Stomach (tissue), 9 donors: ENCODE data around the gene CYB5A. TPM values are rescaled to one million over a fixed set of nuclear protein-coding genes. Genes with fewer than 3 reads are reported as not detected.

Experiments used
- DNase-seq, 2 donors: peaks; one replicate each; pipeline versions ENCODE4 v3.0.0 to v3.0.0-alpha.2; 2013 to 2019
- H3K27ac ChIP-seq, 5 donors: fragments of 200-600 bp in 4 of 5; sonication (generic) in 4 of 5; one replicate each; pipeline ENCODE4 v1.5.1; 2013 to 2019; ENCODE audit warnings: mild to moderate bottlenecking in 1 of 5, moderate library complexity in 1 of 5
- H3K27me3 ChIP-seq, 3 donors: fragments of 200-600 bp; sonication (generic); one replicate each; pipeline ENCODE4 v1.5.1; 2017 to 2019; ENCODE audit warnings: mixed run types in 1 of 3
- H3K36me3 ChIP-seq, 4 donors: fragments of 200-600 bp; sonication (generic); 1 replicate in 3 of 4; 2 replicates in 1 of 4; pipeline ENCODE4 v1.5.1; 2016 to 2019
- H3K4me1 ChIP-seq, 4 donors: fragments of 200-600 bp; sonication (generic); one replicate each; pipeline ENCODE4 v1.5.1; 2016 to 2019
- H3K4me3 ChIP-seq, 4 donors: fragments of 200-600 bp; sonication (generic) in 3 of 4; one replicate each; pipeline ENCODE4 v1.5.1; 2016 to 2019; ENCODE audit warnings: mild to moderate bottlenecking in 1 of 4
- H3K9me3 ChIP-seq, 4 donors: fragments of 200-600 bp; sonication (generic); one replicate each; pipeline ENCODE4 v1.5.1; 2016 to 2019
- EP300 ChIP-seq: sonication (generic); formaldehyde crosslinking; IDR thresholded peaks from one replicate; pipeline ENCODE4 v1.6.1; 2017; ENCODE audit warnings: antibody characterized with exemption
- POLR2A ChIP-seq, 4 donors: fragments of 450-650 bp; IDR thresholded peaks; one replicate each; pipeline ENCODE4 v1.6.1; 2016; ENCODE audit warnings: antibody characterized with exemption in 4 of 4, control low read depth in 2 of 4, mild to moderate bottlenecking in 1 of 4, moderate library complexity in 1 of 4
- POLR2AphosphoS5 ChIP-seq, 3 donors: sonication (generic); formaldehyde crosslinking; IDR thresholded peaks; one replicate each; pipeline ENCODE4 v1.6.1; 2016; ENCODE audit warnings: antibody characterized with exemption in 3 of 3
- WGBS, 5 donors: extraction: QIAGEN DNeasy Blood & Tissue Kit in 3 of 5; methylation state at CpG; one replicate each; pipeline versions ENCODE4 v1.1.5 to v1.1.7; 2013 to 2018; 5-methylcytosine and 5-hydroxymethylcytosine counted together
- intact Hi-C: fragments of 100-400 bp; cut with DNase I; formaldehyde crosslinking; loops from one replicate; pipeline ENCODE4 v1.15.1; 2023; ENCODE audit warnings: low total_unique reads
- polyA plus RNA-seq, 3 donors: library from polyadenylated mRNA; stranded (reverse); fragments of 200-250 nt; gene quantifications; one replicate each; pipeline ENCODE4 v1.2.3, GENCODE V29; 2013
- total RNA-seq, 5 donors: library from RNA; depleted of rRNA; stranded (reverse); fragments of >200 nt; gene quantifications; one replicate each; pipeline versions ENCODE4 v1.1.0 to v1.2.3, GENCODE V29; 2014 to 2016
- TF ChIP-seq, protein P1 (sequence below), 7 experiments: fragments of 450-650 bp in 4 of 7; fragments of 200-600 bp in 3 of 7; sonication (generic) in 3 of 7; IDR thresholded peaks; one replicate each; pipeline ENCODE4 v1.5.1; 2016 to 2019; ENCODE audit warnings: antibody characterized with exemption in 7 of 7, control low read depth in 2 of 7, mild to moderate bottlenecking in 1 of 7
- donor health status: healthy with polysubstance abuse.
- donor health status: Bipolar disorder and iron deficiency.
- donor health status: healthy.

CYB5A gene
- total and polyA plus RNA-seq, 8 donors: 75.9 to 450 (median 114) TPM

- TF ChIP-seq, protein P1, sequence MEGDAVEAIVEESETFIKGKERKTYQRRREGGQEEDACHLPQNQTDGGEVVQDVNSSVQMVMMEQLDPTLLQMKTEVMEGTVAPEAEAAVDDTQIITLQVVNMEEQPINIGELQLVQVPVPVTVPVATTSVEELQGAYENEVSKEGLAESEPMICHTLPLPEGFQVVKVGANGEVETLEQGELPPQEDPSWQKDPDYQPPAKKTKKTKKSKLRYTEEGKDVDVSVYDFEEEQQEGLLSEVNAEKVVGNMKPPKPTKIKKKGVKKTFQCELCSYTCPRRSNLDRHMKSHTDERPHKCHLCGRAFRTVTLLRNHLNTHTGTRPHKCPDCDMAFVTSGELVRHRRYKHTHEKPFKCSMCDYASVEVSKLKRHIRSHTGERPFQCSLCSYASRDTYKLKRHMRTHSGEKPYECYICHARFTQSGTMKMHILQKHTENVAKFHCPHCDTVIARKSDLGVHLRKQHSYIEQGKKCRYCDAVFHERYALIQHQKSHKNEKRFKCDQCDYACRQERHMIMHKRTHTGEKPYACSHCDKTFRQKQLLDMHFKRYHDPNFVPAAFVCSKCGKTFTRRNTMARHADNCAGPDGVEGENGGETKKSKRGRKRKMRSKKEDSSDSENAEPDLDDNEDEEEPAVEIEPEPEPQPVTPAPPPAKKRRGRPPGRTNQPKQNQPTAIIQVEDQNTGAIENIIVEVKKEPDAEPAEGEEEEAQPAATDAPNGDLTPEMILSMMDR (IDR thresholded peaks at IDR 0.05): no peak
- no peak for TF ChIP-seq POLR2AphosphoS5 (IDR thresholded peaks at IDR 0.05)
- no peak for TF ChIP-seq POLR2A (IDR thresholded peaks at IDR 0.05)
- no peak for TF ChIP-seq EP300
- Histone ChIP-seq H3K27me3 (no peaks in the 10 kb centered on the region), H3K27ac (no peak overlapping the region), H3K4me1 (peaks cover 0 to 20% (median 16%) of the 10 kb centered on the region in 4 donors), H3K4me3 (no peak overlapping the region), H3K36me3 (no peaks in the 10 kb centered on the region), H3K9me3 (no peaks in the 10 kb centered on the region)
- intact Hi-C loops: no loop called here
- WGBS, 5 donors: 83 to 97% (median 91%) methylated on average over 4 of the region's 4 CpGs
- no peak for DNase-seq
Observed at GRCh38 chr18:74241426-74241825, 50.3 kb downstream of the CYB5A start.

GRCh38 chr18:74239567-74239966 lies 52.2 kb downstream of the CYB5A start:
- H3K9me3 ChIP-seq: no peaks in the 10 kb centered on the region
- no peaks in the 10 kb centered on the region for H3K27me3 ChIP-seq
- DNase-seq: no peak
- H3K36me3 ChIP-seq: no peaks in the 10 kb centered on the region
- H3K4me1 ChIP-seq: peaks cover 14 to 39% (median 29%) of the 10 kb centered on the region in 4 donors
- H3K4me3 ChIP-seq: no peak overlapping the region
- intact Hi-C loops: no loop called here
- TF ChIP-seq POLR2AphosphoS5 (IDR thresholded peaks at IDR 0.05) (no peak), EP300 (no peak), POLR2A (IDR thresholded peaks at IDR 0.05) (no peak)
- TF ChIP-seq, protein P1 (IDR thresholded peaks at IDR 0.05): no peak
- 88 to 97% (median 94%) methylated on average over 1 of the region's 1 CpG for WGBS, 5 donors
- no peak overlapping the region for H3K27ac ChIP-seq

DNA sequence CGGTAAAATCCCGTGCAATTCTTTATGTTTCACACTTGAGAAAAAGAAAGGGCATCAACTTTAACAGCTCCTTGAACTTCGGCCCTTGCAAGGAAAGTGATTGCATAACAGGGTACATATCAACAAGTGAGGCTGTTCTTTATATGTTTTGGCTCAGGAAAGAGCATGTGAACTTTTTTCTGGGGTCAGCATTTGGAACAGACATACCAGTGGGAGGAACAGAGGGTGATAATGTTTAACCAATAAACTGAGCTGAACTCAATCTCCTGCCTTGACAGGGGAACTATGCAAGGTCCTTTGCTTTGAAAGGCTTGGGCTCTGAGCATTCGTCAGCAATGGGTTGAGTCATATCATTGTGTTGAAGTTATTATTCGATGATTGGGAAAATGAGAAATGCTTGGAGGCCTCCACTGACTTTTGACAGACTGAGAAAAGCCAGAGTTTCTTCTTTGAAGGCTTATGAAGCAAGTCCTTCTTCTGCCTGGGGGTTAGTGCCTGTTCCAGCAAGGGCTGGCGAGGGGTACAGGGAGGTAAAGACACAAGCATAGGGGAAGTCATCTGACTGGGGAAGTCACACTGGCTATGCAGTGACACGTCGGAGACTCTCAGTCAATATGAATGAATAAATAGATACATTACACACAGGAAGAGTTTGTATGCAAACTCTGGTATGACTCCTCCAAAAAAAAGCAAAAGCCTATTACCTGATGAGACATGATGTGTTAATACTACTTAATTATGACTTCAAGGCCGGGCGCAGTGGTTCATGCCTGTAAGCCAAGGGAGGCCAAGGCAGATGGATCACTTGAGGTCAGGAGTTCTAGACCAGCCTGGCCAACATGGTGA lies 57.2 kb downstream of the CYB5A start:
- Histone ChIP-seq H3K9me3 (no peaks in the 10 kb centered on the region), H3K27me3 (no peaks in the 10 kb centered on the region), H3K4me3 (no peak overlapping the region), H3K36me3 (no peaks in the 10 kb centered on the region), H3K4me1 (peaks cover 24 to 55% (median 37%) of the 10 kb centered on the region in 4 donors), H3K27ac (peak overlapping the region; percentile 86 to 96 (median 90))
- peak; percentile 48 to 79 (median 64) for TF ChIP-seq POLR2AphosphoS5 (IDR thresholded peaks at IDR 0.05)
- TF ChIP-seq POLR2A (IDR thresholded peaks at IDR 0.05): no peak
- WGBS, 5 donors: 40 to 53% (median 43%) methylated on average over 10 of the region's 10 CpGs
- peak; percentile 44 to 83 for DNase-seq
- intact Hi-C loops: no loop called here

GRCh38 chr18:74233933-74234325 lies 57.8 kb downstream of the CYB5A start:
- Histone ChIP-seq H3K9me3 (no peaks in the 10 kb centered on the region), H3K27me3 (no peaks in the 10 kb centered on the region), H3K4me3 (no peak overlapping the region), H3K36me3 (no peaks in the 10 kb centered on the region), H3K27ac (peak overlapping the region; percentile 51 to 93 (median 90)), H3K4me1 (peaks cover 24 to 58% (median 37%) of the 10 kb centered on the region in 4 donors)
- no peak for DNase-seq
- intact Hi-C loops: no loop called here
- no peak for TF ChIP-seq POLR2A (IDR thresholded peaks at IDR 0.05)
- TF ChIP-seq, protein P1 (IDR thresholded peaks at IDR 0.05): no peak
- TF ChIP-seq POLR2AphosphoS5 (IDR thresholded peaks at IDR 0.05): no peak
- TF ChIP-seq EP300: no peak
- 27 to 35% (median 28%) methylated on average over 3 of the region's 3 CpGs for WGBS, 5 donors
